GM19452 (cell line): ENCODE measurements around the gene C6.
"Not testable (repeated sequence)": the region's sequence is repeated elsewhere in the genome, so short reads cannot be mapped to it uniquely, and the experiment has no call there.

Experiments used
- ATAC-seq: cut with Tn5 transposase; IDR thresholded peaks from one replicate; pipeline ENCODE4 v1.9.1; 2021; ENCODE audit not compliant: unreplicated experiment

The C6 gene

GRCh38 chr5:41213340-41213739, at the start of gene C6:
C6 (minus strand) TSS chr5:41213532; CDS start chr5:41203230, 10,302 bp downstream.
- no peak for ATAC-seq

- no peak for ATAC-seq
These were observed 43.1 kb upstream of the C6 start for GRCh38 chr5:41256400-41256799.

- no peak for ATAC-seq
These were observed 39.8 kb upstream of the C6 start for GRCh38 chr5:41253109-41253508.

- no peak for ATAC-seq
These were observed 38.7 kb upstream of the C6 start for GRCh38 chr5:41252036-41252435.

- no peak for ATAC-seq
These were observed 37.1 kb upstream of the C6 start for GRCh38 chr5:41250351-41250987.

- no peak for ATAC-seq
These were observed 33.8 kb upstream of the C6 start for GRCh38 chr5:41247135-41247534.

GRCh38 chr5:41246376-41246775, 33.0 kb upstream of the C6 start:
- ATAC-seq = no peak

GRCh38 chr5:41243558-41243957, 30.2 kb upstream of the C6 start:
- ATAC-seq = no peak

- no peak for ATAC-seq
These were observed 27.7 kb upstream of the C6 start for GRCh38 chr5:41240985-41241384.

- no peak for ATAC-seq
These were observed 27.1 kb upstream of the C6 start for GRCh38 chr5:41240390-41240789.

- no peak for ATAC-seq
These were observed 21.1 kb upstream of the C6 start for GRCh38 chr5:41234475-41234874.

- ATAC-seq = no peak
These were observed 19.5 kb upstream of the C6 start for GRCh38 chr5:41232797-41233196.

- not testable (repeated sequence) for ATAC-seq
These were observed 16.9 kb upstream of the C6 start for GRCh38 chr5:41230276-41230675.

GRCh38 chr5:41223962-41224361, 10.6 kb upstream of the C6 start:
- no peak for ATAC-seq

- ATAC-seq = no peak
These were observed 6.4 kb upstream of the C6 start for GRCh38 chr5:41219658-41220269.

GRCh38 chr5:41218929-41219657, 5.8 kb upstream of the C6 start:
- no peak for ATAC-seq

- no peak for ATAC-seq
These were observed 850 bp upstream of the C6 start for GRCh38 chr5:41214182-41214581.

- ATAC-seq = no peak
These were observed 397 bp downstream of the C6 start for GRCh38 chr5:41212935-41213334.

GRCh38 chr5:41211417-41211816, 1.9 kb downstream of the C6 start:
- no peak for ATAC-seq

GRCh38 chr5:41205475-41205874, 7.9 kb downstream of the C6 start:
- not testable (repeated sequence) for ATAC-seq

- no peak for ATAC-seq
These were observed 10.3 kb downstream of the C6 start for GRCh38 chr5:41203033-41203432.

- ATAC-seq = no peak
These were observed 12.1 kb downstream of the C6 start for GRCh38 chr5:41201082-41201772.
